BE2C (cell line): ENCODE data around the gene LY6G5B.

ENCODE experiments used
- DNase-seq: peaks from one replicate; pipeline ENCODE4 v3.0.0-alpha.2; 2020
- H3K27me3 ChIP-seq: fragments of 250-450 bp; sonication (Bioruptor Pico); 2 replicates; pipeline ENCODE4 v1.5.1; 2020; ENCODE audit warnings: mild to moderate bottlenecking
- H3K36me3 ChIP-seq: fragments of 250-450 bp; sonication (Bioruptor Pico); 2 replicates; pipeline ENCODE4 v1.5.1; 2020; ENCODE audit warnings: mild to moderate bottlenecking
- H3K4me1 ChIP-seq: fragments of 250-450 bp; sonication (Bioruptor Pico); 2 replicates; pipeline ENCODE4 v1.5.1; 2020
- H3K4me3 ChIP-seq: 2 replicates; pipeline ENCODE4 v1.5.1; 2011; ENCODE audit warnings: low read depth, low read length
- H3K9me3 ChIP-seq: fragments of 250-450 bp; sonication (Bioruptor Pico); 2 replicates; pipeline ENCODE4 v1.5.1; 2020
- CTCF ChIP-seq: IDR thresholded peaks from 2 replicates; pipeline ENCODE4 v1.5.1; 2012; ENCODE audit warnings: mild to moderate bottlenecking, low read depth, low read length

The LY6G5B gene

GRCh38 chr6:31631681-31632278 is 38.0 kb upstream of the LY6G5B start:
- H3K36me3 ChIP-seq = peaks cover 100% of the 10 kb centered on the region
- H3K27me3 ChIP-seq = no peaks in the 10 kb centered on the region
- H3K4me1 ChIP-seq = no peaks in the 10 kb centered on the region
- no peak for DNase-seq
- H3K4me3 ChIP-seq = no peak overlapping the region
- H3K9me3 ChIP-seq = no peaks in the 10 kb centered on the region
- TF ChIP-seq CTCF = no peak

- no peak for TF ChIP-seq CTCF
- Histone ChIP-seq H3K27me3 (no peaks in the 10 kb centered on the region), H3K36me3 (peaks cover 99% of the 10 kb centered on the region), H3K4me3 (no peak overlapping the region), H3K4me1 (no peaks in the 10 kb centered on the region), H3K9me3 (no peaks in the 10 kb centered on the region)
- no peak for DNase-seq
Observed at GRCh38 chr6:31632279-31632946, 37.4 kb upstream of the LY6G5B start.

DNA sequence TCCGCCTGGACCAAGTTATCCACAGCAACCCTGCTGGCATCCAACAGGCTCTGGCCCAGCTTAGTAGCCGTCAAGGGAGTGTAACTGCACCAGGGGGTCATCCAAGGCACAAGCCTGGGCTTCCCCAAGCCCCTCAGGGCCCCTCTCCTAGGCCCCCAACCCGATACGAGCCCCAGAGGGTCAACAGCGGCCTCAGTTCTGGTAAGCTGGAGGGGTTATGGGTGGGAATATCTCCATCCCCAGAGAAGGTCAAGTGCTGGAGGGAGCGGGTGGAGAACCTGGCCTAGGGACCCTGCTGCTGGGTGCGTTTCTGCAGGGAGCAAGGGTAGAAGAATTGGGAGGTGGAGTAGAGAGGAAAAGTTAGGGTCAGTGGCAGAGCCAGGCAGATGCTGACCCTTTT is 36.3 kb upstream of the LY6G5B start:
- Histone ChIP-seq H3K36me3 (peaks cover 96% of the 10 kb centered on the region), H3K9me3 (no peaks in the 10 kb centered on the region), H3K4me3 (no peak overlapping the region), H3K27me3 (no peaks in the 10 kb centered on the region), H3K4me1 (no peaks in the 10 kb centered on the region)
- no peak for TF ChIP-seq CTCF
- no peak for DNase-seq

DNA sequence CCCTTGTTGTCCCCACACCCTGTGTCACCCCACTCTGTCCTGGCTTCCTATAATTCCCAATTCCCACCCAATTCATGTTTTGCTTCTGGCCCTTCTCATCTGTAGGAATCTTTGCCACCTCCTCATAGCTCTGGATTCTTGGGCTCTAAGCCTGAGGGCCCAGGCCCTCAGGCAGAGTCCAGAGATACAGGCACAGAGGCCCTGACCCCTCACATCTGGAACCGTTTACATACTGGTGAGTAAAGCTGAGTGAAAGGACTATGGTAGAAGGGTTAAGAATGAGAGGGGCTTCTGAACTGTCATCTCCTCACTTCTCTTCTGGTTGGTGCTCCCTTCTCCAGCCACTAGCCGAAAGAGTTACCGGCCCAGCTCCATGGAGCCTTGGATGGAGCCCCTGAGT is 35.6 kb upstream of the LY6G5B start:
- TF ChIP-seq CTCF = no peak
- Histone ChIP-seq H3K27me3 (no peaks in the 10 kb centered on the region), H3K4me3 (no peak overlapping the region), H3K36me3 (peaks cover 96% of the 10 kb centered on the region), H3K9me3 (no peaks in the 10 kb centered on the region), H3K4me1 (no peaks in the 10 kb centered on the region)
- DNase-seq = no peak

- no peak overlapping the region for H3K4me3 ChIP-seq
- H3K36me3 ChIP-seq = peaks cover 96% of the 10 kb centered on the region
- no peaks in the 10 kb centered on the region for H3K4me1 ChIP-seq
- no peak for TF ChIP-seq CTCF
- no peaks in the 10 kb centered on the region for H3K9me3 ChIP-seq
- H3K27me3 ChIP-seq = no peaks in the 10 kb centered on the region
- DNase-seq = no peak
Observed at GRCh38 chr6:31634969-31635575, 34.7 kb upstream of the LY6G5B start.
